ENCODE data around the gene C16orf74. TPM values are rescaled to one million over a fixed set of nuclear protein-coding genes. Genes with fewer than 3 reads are reported as not detected.

Gene C16orf74
- total and polyA plus RNA-seq, 2 of the 13 experiments (the other 11 are each of a cell fraction or from before 2014, with no cell fraction given), result 0.13 to 0.29 TPM

GRCh38 chr16:85794696-85795095, 43.8 kb upstream of the C16orf74 start:
- no peak overlapping the region for H3K4me3 ChIP-seq (replicated peaks in 1 of 3; ENCODE audit: insufficient read depth in 1 of 3, low read depth in 2 of 3, low read length in 3 of 3)
- no peaks in the 10 kb centered on the region; a peak in 1 of 5 replicates for H3K27me3 ChIP-seq (ENCODE audit: control insufficient read depth in 1 of 2, insufficient read depth in 2 of 2, low read length in 2 of 2)
- H3K79me2 ChIP-seq (ENCODE audit: insufficient read depth, low read length), result peaks cover 88% of the 10 kb centered on the region
- intact Hi-C loops (cut with micrococcal nuclease; ENCODE audit: unreplicated experiment), result no loop called here
- H2AFZ ChIP-seq (ENCODE audit: low read length), result no peak overlapping the region
- no peak overlapping the region for H3K9ac ChIP-seq (ENCODE audit: insufficient read depth, low read depth, low read length)
- FAIRE-seq, result no peak
- H3K9me3 ChIP-seq (ENCODE audit: low read length), result no peaks in the 10 kb centered on the region
- peaks cover 23 to 60% of the 10 kb centered on the region in 2 experiments for H3K36me3 ChIP-seq (replicated peaks in 1 of 2; ENCODE audit: control insufficient read depth in 1 of 2, insufficient read depth in 2 of 2, low read length in 2 of 2)
- no peak overlapping the region for H3K27ac ChIP-seq (ENCODE audit: extremely low read length, insufficient read depth, low read length)
- in situ Hi-C loops (cut with HindIII; ENCODE audit: extremely low pct_ligation_motif_present, low pct_unique_long_range_greater_than_20kb), result no loop called here
- peaks cover 20% of the 10 kb centered on the region for H4K20me1 ChIP-seq (ENCODE audit: insufficient read depth, low read length)
- 100% methylated on average over 3 of the region's 8 CpGs for WGBS (ENCODE audit: low lambda C conversion rate)
- BruUV-seq (replicated peaks), result no TSS peak
- no peak for ATAC-seq
- no peak for TF ChIP-seq CBX5 (CRISPR knock-in tag; IDR thresholded peaks at IDR 0.05; ENCODE audit: borderline replicate concordance)
- no peak for TF ChIP-seq GABPB1 (CRISPR knock-in tag; IDR thresholded peaks at IDR 0.05)
- TF ChIP-seq ZNF513 (CRISPR knock-in tag; conservative IDR thresholded peaks at IDR 0.05), result no peak
- peak; percentile 40; the same call in 1 of the 2 replicates for TF ChIP-seq RBFOX2 (IDR thresholded peaks at IDR 0.05; ENCODE audit: low read depth, low read length)
- H3K4me2 ChIP-seq (ENCODE audit: low read depth, low read length), result no peak overlapping the region
- DNase-seq (ENCODE audit: low spot score), result no peak
- ChIA-PET POLR2A (no interaction called here), CTCF (ENCODE audit: low intra/inter-chr PET ratio, low total read pairs) (no interaction called here)
- peaks cover 32% of the 10 kb centered on the region for H3K4me1 ChIP-seq (ENCODE audit: insufficient read depth, low read length)

GRCh38 chr16:85793662-85794298, 42.9 kb upstream of the C16orf74 start:
- no peak overlapping the region for H3K4me3 ChIP-seq (replicated peaks in 1 of 3; ENCODE audit: insufficient read depth in 1 of 3, low read depth in 2 of 3, low read length in 3 of 3)
- no peak overlapping the region for H3K9ac ChIP-seq (ENCODE audit: insufficient read depth, low read depth, low read length)
- no peak overlapping the region for H3K27ac ChIP-seq (ENCODE audit: extremely low read length, insufficient read depth, low read length)
- H3K36me3 ChIP-seq (replicated peaks in 1 of 2; ENCODE audit: control insufficient read depth in 1 of 2, insufficient read depth in 2 of 2, low read length in 2 of 2), result peaks cover 24 to 64% of the 10 kb centered on the region in 2 experiments
- 86% methylated on average over 5 of the region's 5 CpGs for WGBS (ENCODE audit: low lambda C conversion rate)
- POLR2A ChIA-PET, result no interaction called here
- DNase-seq (ENCODE audit: low spot score), result no peak
- H3K4me2 ChIP-seq (ENCODE audit: low read depth, low read length), result no peak overlapping the region
- CTCF ChIA-PET (ENCODE audit: low intra/inter-chr PET ratio, low total read pairs), result no interaction called here
- peaks cover 87% of the 10 kb centered on the region for H3K79me2 ChIP-seq (ENCODE audit: insufficient read depth, low read length)
- no peak for ATAC-seq
- intact Hi-C loops (cut with micrococcal nuclease; ENCODE audit: unreplicated experiment), result no loop called here
- peaks cover 20% of the 10 kb centered on the region for H4K20me1 ChIP-seq (ENCODE audit: insufficient read depth, low read length)
- no TSS peak for BruUV-seq (replicated peaks)
- H3K9me3 ChIP-seq (ENCODE audit: low read length), result no peaks in the 10 kb centered on the region
- peaks cover 32% of the 10 kb centered on the region for H3K4me1 ChIP-seq (ENCODE audit: insufficient read depth, low read length)
- FAIRE-seq, result no peak
- in situ Hi-C loops (cut with HindIII; ENCODE audit: extremely low pct_ligation_motif_present, low pct_unique_long_range_greater_than_20kb), result no loop called here
- H2AFZ ChIP-seq (ENCODE audit: low read length), result no peak overlapping the region
- no peaks in the 10 kb centered on the region; a peak in 1 of 5 replicates for H3K27me3 ChIP-seq (ENCODE audit: control insufficient read depth in 1 of 2, insufficient read depth in 2 of 2, low read length in 2 of 2)
- TF ChIP-seq HMGA1 (CRISPR knock-in tag; conservative IDR thresholded peaks at IDR 0.05), result no peak
- no peak for TF ChIP-seq THAP8 (CRISPR knock-in tag; IDR thresholded peaks at IDR 0.05; ENCODE audit: borderline replicate concordance)
- TF ChIP-seq THAP11 (CRISPR knock-in tag; IDR thresholded peaks at IDR 0.05), result no peak
- no peak for TF ChIP-seq ZNF564 (CRISPR knock-in tag; IDR thresholded peaks at IDR 0.05)
- no peak for TF ChIP-seq ZNF430 (CRISPR knock-in tag; IDR thresholded peaks at IDR 0.05)
- TF ChIP-seq ZNF160 (CRISPR knock-in tag; IDR thresholded peaks at IDR 0.05), result no peak
- TF ChIP-seq SCMH1 (CRISPR knock-in tag; IDR thresholded peaks at IDR 0.05; ENCODE audit: borderline replicate concordance), result no peak
- no peak for TF ChIP-seq ZNF614 (CRISPR knock-in tag; IDR thresholded peaks at IDR 0.05; ENCODE audit: borderline replicate concordance)
- TF ChIP-seq ZNF382 (CRISPR knock-in tag; IDR thresholded peaks at IDR 0.05; ENCODE audit: borderline replicate concordance), result no peak
- no peak for TF ChIP-seq NR2F1 (CRISPR knock-in tag; IDR thresholded peaks at IDR 0.05)
- TF ChIP-seq CCDC6 (CRISPR knock-in tag; IDR thresholded peaks at IDR 0.05), result no peak
- TF ChIP-seq SETDB1 (CRISPR knock-in tag; IDR thresholded peaks at IDR 0.05; ENCODE audit: borderline replicate concordance), result no peak
- TF ChIP-seq ZNF709 (CRISPR knock-in tag; IDR thresholded peaks at IDR 0.05), result no peak
- TF ChIP-seq MXI1 (IDR thresholded peaks at IDR 0.05; ENCODE audit: borderline replicate concordance, low read depth, low read length), result no peak
